Neutrophil (primary cell): Measurements from ENCODE around the gene MYBBP1A.
"Not testable (repeated sequence)": the region's sequence is repeated elsewhere in the genome, so short reads cannot be mapped to it uniquely, and the experiment has no call there.

ENCODE experiments used
- H3K27ac ChIP-seq: fragments of 200-600 bp; sonication (generic); 2 replicates; pipeline ENCODE4 v1.5.1; 2016; ENCODE audit warnings: mild to moderate bottlenecking, moderate library complexity
- H3K27me3 ChIP-seq: fragments of 200-600 bp; sonication (generic); 2 replicates; pipeline ENCODE4 v1.6.0; 2016; ENCODE audit warnings: mild to moderate bottlenecking
- H3K36me3 ChIP-seq: fragments of 200-600 bp; sonication (generic); 2 replicates; pipeline ENCODE4 v1.5.1; 2017
- H3K4me1 ChIP-seq, 2 experiments: fragments of 200-600 bp in 1 of 2; sonication (generic) in 1 of 2; 1 replicate in 1 of 2; 2 replicates in 1 of 2; pipeline versions ENCODE4 v1.5.1 to v1.6.1; 2013 to 2016; ENCODE audit warnings: low read depth in 1 of 2, low read length in 1 of 2, mild to moderate bottlenecking in 1 of 2, moderate library complexity in 1 of 2; ENCODE audit not compliant: control insufficient read depth in 1 of 2, insufficient read depth in 1 of 2
- H3K4me3 ChIP-seq, 2 experiments: fragments of 200-600 bp in 1 of 2; sonication (generic) in 1 of 2; 1 replicate in 1 of 2; 2 replicates in 1 of 2; pipeline ENCODE4 v1.5.1; 2013 to 2016; ENCODE audit warnings: low read depth in 1 of 2, low read length in 1 of 2, mild to moderate bottlenecking in 1 of 2, moderate library complexity in 1 of 2
- H3K9me3 ChIP-seq: fragments of 200-600 bp; sonication (generic); 2 replicates; pipeline ENCODE4 v1.5.1; 2016
- TF ChIP-seq, protein P1 (sequence below): fragments of 200-600 bp; sonication (generic); IDR thresholded peaks from 2 replicates; pipeline ENCODE4 v1.5.1; 2016; ENCODE audit warnings: antibody characterized with exemption

MYBBP1A gene

GRCh38 chr17:4554997-4555799 is at the start of gene MYBBP1A:
MYBBP1A (minus strand) TSS chr17:4555384; CDS start chr17:4555324, 60 bp downstream.
- no peaks in the 10 kb centered on the region for H3K36me3 ChIP-seq
- TF ChIP-seq, protein P1, sequence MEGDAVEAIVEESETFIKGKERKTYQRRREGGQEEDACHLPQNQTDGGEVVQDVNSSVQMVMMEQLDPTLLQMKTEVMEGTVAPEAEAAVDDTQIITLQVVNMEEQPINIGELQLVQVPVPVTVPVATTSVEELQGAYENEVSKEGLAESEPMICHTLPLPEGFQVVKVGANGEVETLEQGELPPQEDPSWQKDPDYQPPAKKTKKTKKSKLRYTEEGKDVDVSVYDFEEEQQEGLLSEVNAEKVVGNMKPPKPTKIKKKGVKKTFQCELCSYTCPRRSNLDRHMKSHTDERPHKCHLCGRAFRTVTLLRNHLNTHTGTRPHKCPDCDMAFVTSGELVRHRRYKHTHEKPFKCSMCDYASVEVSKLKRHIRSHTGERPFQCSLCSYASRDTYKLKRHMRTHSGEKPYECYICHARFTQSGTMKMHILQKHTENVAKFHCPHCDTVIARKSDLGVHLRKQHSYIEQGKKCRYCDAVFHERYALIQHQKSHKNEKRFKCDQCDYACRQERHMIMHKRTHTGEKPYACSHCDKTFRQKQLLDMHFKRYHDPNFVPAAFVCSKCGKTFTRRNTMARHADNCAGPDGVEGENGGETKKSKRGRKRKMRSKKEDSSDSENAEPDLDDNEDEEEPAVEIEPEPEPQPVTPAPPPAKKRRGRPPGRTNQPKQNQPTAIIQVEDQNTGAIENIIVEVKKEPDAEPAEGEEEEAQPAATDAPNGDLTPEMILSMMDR: peak; percentile 51
- no peaks in the 10 kb centered on the region for H3K27me3 ChIP-seq
- H3K27ac ChIP-seq: peak within 1 kb of the TSS; percentile 83
- H3K9me3 ChIP-seq: no peaks in the 10 kb centered on the region
- peak within 1 kb of the TSS; percentile 76 to 93 for H3K4me3 ChIP-seq
- peaks cover 17 to 21% of the 10 kb centered on the region in 2 experiments for H3K4me1 ChIP-seq

GRCh38 chr17:4604736-4605135 is 49.6 kb upstream of the MYBBP1A start:
- H3K9me3 ChIP-seq, H3K36me3 ChIP-seq, H3K4me1 ChIP-seq, H3K4me3 ChIP-seq, H3K27ac ChIP-seq: not testable (repeated sequence)
- peaks cover 36% of the 10 kb centered on the region for H3K27me3 ChIP-seq

- peaks cover 36% of the 10 kb centered on the region for H3K27me3 ChIP-seq
- H3K36me3 ChIP-seq: no peaks in the 10 kb centered on the region
- no peaks in the 10 kb centered on the region for H3K4me1 ChIP-seq
- H3K9me3 ChIP-seq: no peaks in the 10 kb centered on the region
- no peak overlapping the region for H3K27ac ChIP-seq
- no peak overlapping the region for H3K4me3 ChIP-seq
- TF ChIP-seq, protein P1: no peak
These were observed 49.0 kb upstream of the MYBBP1A start for GRCh38 chr17:4604111-4604644.

GRCh38 chr17:4602041-4602440 is 46.9 kb upstream of the MYBBP1A start:
- no peaks in the 10 kb centered on the region for H3K9me3 ChIP-seq
- no peaks in the 10 kb centered on the region for H3K36me3 ChIP-seq
- H3K27me3 ChIP-seq: peaks cover 16% of the 10 kb centered on the region
- TF ChIP-seq, protein P1: no peak
- no peak overlapping the region for H3K27ac ChIP-seq
- H3K4me3 ChIP-seq: no peak overlapping the region
- H3K4me1 ChIP-seq: no peaks in the 10 kb centered on the region

DNA sequence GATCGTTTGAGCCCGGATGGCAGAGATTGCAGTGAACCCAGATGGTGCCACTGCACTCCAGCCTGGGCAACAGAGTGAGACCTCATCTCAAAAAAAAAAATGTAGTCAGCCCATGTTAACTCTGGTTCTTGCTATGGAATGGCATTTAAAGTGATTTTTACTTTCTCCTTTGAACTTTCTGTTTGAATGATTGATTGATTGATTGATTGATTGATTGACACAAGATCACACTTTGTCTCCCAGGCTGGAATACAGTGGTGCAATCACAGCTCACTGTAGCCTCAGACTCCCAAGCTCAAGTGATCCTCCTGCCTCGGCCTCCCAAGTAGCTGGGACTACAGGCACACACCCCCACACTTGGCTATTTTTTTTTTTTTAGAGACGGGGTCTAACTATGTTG is 46.1 kb upstream of the MYBBP1A start:
- H3K9me3 ChIP-seq: no peaks in the 10 kb centered on the region
- no peaks in the 10 kb centered on the region for H3K36me3 ChIP-seq
- TF ChIP-seq, protein P1: no peak
- H3K4me3 ChIP-seq: no peak overlapping the region
- H3K27me3 ChIP-seq: peaks cover 12% of the 10 kb centered on the region
- H3K4me1 ChIP-seq: no peaks in the 10 kb centered on the region
- H3K27ac ChIP-seq: no peak overlapping the region

DNA sequence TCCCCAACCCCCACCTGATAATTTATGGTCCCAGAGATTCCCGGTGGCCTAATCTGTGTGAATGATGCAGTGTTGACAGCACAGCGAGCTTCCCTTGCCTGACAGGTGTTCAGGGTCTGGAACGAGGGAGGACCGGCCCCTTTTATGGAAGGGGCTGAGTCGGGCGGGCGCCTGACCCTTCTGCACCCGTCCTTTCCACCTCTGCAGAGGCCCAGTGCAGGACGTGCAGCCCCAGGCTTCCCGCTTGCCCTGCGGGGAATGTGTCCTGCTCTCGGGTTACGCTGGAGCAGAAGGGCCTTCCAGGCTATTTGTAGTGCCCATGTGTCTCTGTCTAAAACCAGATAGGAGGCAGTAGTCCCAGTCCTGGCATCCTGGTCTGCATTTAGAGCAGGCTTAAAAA is 45.4 kb upstream of the MYBBP1A start:
- no peaks in the 10 kb centered on the region for H3K4me1 ChIP-seq
- H3K27ac ChIP-seq: no peak overlapping the region
- H3K9me3 ChIP-seq: no peaks in the 10 kb centered on the region
- H3K36me3 ChIP-seq: no peaks in the 10 kb centered on the region
- peaks cover 14% of the 10 kb centered on the region for H3K27me3 ChIP-seq
- TF ChIP-seq, protein P1: no peak
- no peak overlapping the region for H3K4me3 ChIP-seq
